Measurements from ENCODE around the gene HGD. TPM values are rescaled to one million over a fixed set of nuclear protein-coding genes. Genes with fewer than 3 reads are reported as not detected.

Gene HGD
- total RNA-seq, 2 experiments from 2014 or later = 2.0 to 2.9 TPM

DNA sequence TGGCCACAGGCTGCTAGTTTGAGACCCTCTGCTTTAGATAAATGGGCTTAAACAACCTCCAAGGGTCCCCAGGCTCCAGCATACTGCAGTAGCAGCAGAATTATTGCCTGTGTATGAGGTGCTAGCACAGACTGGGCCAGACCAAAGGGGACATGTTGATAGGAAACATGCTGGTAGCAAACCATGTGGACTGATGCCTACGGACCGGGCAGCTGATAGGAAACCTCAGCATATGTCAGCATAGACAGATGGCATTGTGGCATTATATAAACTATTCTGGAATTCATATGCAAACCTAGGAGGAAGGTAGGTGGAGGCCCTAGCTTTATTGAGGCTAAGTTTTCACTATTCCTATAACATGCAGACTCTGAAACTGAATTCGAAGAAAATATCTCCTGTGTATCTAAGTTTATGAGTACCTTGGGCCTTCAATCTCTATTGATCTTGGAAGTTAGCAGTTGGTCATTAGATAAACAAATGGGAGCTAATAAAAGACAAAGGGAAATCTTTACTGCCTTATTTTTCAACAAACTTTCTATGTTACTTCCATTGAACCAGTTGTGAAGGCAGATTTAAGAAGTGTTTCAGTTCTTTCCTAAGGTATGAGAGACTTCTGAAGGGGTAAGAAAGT lies 1.7 kb upstream of the HGD start:
- H3K4me3 Mint-ChIP-seq = no peak overlapping the region
- Histone ChIP-seq H3K27me3 (ENCODE audit: control insufficient read depth in 1 of 2, insufficient read depth in 2 of 2, low read length in 2 of 2) (no peaks in the 10 kb centered on the region), H3K4me3 (ENCODE audit: low read length) (no peak overlapping the region), H3K4me1 (ENCODE audit: insufficient read depth, low read length) (no peaks in the 10 kb centered on the region), H3K9me3 (ENCODE audit: control insufficient read depth in 1 of 2, insufficient read depth in 1 of 2, low read length in 2 of 2) (no peaks in the 10 kb centered on the region), H3K36me3 (ENCODE audit: insufficient read depth, low read length) (peaks cover 6% of the 10 kb centered on the region), H3K27ac (ENCODE audit: low read depth in 1 of 2, low read length in 2 of 2) (no peak overlapping the region)
- H3K4me1 Mint-ChIP-seq (ENCODE audit: low read depth) = no peaks in the 10 kb centered on the region
- H3K36me3 Mint-ChIP-seq (ENCODE audit: low read depth) = peaks cover 8% of the 10 kb centered on the region
- ChIA-PET POLR2A (no interaction called here), CTCF (no interaction called here)
- intact Hi-C loops (cut with DNase I, micrococcal nuclease) = no loop called here
- ATAC-seq (ENCODE audit: poor library complexity) = no peak
- no peak overlapping the region for H3K27ac Mint-ChIP-seq
- no peaks in the 10 kb centered on the region for H3K27me3 Mint-ChIP-seq
- DNase-seq = no peak
- H3K9me3 Mint-ChIP-seq = peaks cover 3% of the 10 kb centered on the region
- TF ChIP-seq, protein P1, sequence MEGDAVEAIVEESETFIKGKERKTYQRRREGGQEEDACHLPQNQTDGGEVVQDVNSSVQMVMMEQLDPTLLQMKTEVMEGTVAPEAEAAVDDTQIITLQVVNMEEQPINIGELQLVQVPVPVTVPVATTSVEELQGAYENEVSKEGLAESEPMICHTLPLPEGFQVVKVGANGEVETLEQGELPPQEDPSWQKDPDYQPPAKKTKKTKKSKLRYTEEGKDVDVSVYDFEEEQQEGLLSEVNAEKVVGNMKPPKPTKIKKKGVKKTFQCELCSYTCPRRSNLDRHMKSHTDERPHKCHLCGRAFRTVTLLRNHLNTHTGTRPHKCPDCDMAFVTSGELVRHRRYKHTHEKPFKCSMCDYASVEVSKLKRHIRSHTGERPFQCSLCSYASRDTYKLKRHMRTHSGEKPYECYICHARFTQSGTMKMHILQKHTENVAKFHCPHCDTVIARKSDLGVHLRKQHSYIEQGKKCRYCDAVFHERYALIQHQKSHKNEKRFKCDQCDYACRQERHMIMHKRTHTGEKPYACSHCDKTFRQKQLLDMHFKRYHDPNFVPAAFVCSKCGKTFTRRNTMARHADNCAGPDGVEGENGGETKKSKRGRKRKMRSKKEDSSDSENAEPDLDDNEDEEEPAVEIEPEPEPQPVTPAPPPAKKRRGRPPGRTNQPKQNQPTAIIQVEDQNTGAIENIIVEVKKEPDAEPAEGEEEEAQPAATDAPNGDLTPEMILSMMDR (IDR thresholded peaks at IDR 0.05) = no peak

DNA sequence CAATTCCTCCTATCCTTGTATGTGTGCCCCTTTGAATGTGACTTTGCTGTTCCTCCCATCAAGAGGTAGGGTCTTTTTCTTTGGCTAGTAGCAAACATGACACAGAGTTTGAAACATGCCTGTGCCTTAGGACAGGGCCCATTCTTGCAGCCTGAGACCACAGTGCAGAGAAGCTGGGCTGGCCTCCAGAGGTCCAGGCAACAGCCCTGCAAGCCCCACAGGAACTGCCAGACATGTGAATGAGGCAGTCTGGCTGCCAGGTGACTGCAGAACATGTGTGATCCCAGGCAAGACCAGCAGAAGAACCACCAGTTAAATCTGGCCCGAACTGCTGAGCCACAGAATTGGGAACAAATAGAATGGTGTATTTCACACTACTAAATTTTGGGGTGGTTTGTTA lies 1.2 kb upstream of the HGD start:
- peaks cover 3% of the 10 kb centered on the region for H3K9me3 Mint-ChIP-seq
- H3K4me1 Mint-ChIP-seq (ENCODE audit: low read depth) = peaks cover 4% of the 10 kb centered on the region
- H3K27ac ChIP-seq (ENCODE audit: low read depth in 1 of 2, low read length in 2 of 2) = no peak overlapping the region
- no peaks in the 10 kb centered on the region for H3K9me3 ChIP-seq (ENCODE audit: control insufficient read depth in 1 of 2, insufficient read depth in 1 of 2, low read length in 2 of 2)
- POLR2A ChIA-PET = no interaction called here
- no peak for DNase-seq
- intact Hi-C loops (cut with DNase I, micrococcal nuclease) = no loop called here
- no peak overlapping the region for H3K27ac Mint-ChIP-seq
- no peak for ATAC-seq (ENCODE audit: poor library complexity)
- peaks cover 8% of the 10 kb centered on the region for H3K36me3 Mint-ChIP-seq (ENCODE audit: low read depth)
- H3K4me3 Mint-ChIP-seq = no peak overlapping the region
- H3K4me1 ChIP-seq (ENCODE audit: insufficient read depth, low read length) = no peaks in the 10 kb centered on the region
- TF ChIP-seq, protein P1 (IDR thresholded peaks at IDR 0.05) = no peak
- H3K27me3 Mint-ChIP-seq = no peaks in the 10 kb centered on the region
- no peaks in the 10 kb centered on the region for H3K27me3 ChIP-seq (ENCODE audit: control insufficient read depth in 1 of 2, insufficient read depth in 2 of 2, low read length in 2 of 2)
- H3K4me3 ChIP-seq (ENCODE audit: low read length) = no peak overlapping the region
- CTCF ChIA-PET = no interaction called here
- H3K36me3 ChIP-seq (ENCODE audit: insufficient read depth, low read length) = peaks cover 4% of the 10 kb centered on the region

DNA sequence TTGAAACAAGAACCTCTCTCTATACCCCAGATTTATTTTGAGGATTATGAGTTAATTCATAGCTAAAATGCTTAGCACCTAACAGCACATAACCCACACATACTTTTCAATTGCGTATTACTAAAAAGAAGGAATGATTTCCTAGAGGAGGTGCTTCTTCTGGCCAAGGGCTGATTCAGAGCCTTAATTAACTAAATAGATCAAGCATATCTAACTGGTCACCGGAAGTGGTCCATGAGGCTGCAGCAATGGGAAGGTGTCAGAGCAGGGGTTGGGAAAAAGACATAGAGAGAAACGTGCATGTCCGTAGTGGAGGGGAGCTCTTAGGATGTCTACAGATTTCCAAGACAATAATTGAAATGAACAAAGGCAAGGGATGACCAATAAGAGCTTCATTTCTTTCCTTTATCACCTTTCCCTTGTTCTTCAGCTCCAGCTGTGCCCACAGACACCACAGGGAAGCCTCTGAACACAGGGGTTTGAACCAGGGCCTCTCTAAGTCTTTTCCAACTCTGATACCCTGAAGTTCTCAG lies 467 bp downstream of the HGD start:
- H3K4me1 Mint-ChIP-seq (ENCODE audit: low read depth) = peaks cover 5% of the 10 kb centered on the region
- Histone ChIP-seq H3K27ac (ENCODE audit: low read depth in 1 of 2, low read length in 2 of 2) (no peak overlapping the region), H3K9me3 (ENCODE audit: control insufficient read depth in 1 of 2, insufficient read depth in 1 of 2, low read length in 2 of 2) (no peaks in the 10 kb centered on the region), H3K4me3 (ENCODE audit: low read length) (no peak overlapping the region), H3K27me3 (ENCODE audit: control insufficient read depth in 1 of 2, insufficient read depth in 2 of 2, low read length in 2 of 2) (no peaks in the 10 kb centered on the region), H3K4me1 (ENCODE audit: insufficient read depth, low read length) (no peaks in the 10 kb centered on the region), H3K36me3 (ENCODE audit: insufficient read depth, low read length) (no peaks in the 10 kb centered on the region)
- H3K4me3 Mint-ChIP-seq = no peak overlapping the region
- POLR2A ChIA-PET = no interaction called here
- intact Hi-C loops (cut with DNase I, micrococcal nuclease) = no loop called here
- ATAC-seq (ENCODE audit: poor library complexity) = no peak
- peaks cover 6% of the 10 kb centered on the region for H3K9me3 Mint-ChIP-seq
- no peaks in the 10 kb centered on the region for H3K27me3 Mint-ChIP-seq
- CTCF ChIA-PET = no interaction called here
- peaks cover under 1% of the 10 kb centered on the region for H3K36me3 Mint-ChIP-seq (ENCODE audit: low read depth)
- TF ChIP-seq, protein P1 (IDR thresholded peaks at IDR 0.05) = no peak
- no peak overlapping the region for H3K27ac Mint-ChIP-seq
- DNase-seq = no peak
